PC-3 (cell line): ENCODE data around the gene IL16. TPM values are rescaled to one million over a fixed set of nuclear protein-coding genes. Genes with fewer than 3 reads are reported as not detected.

Source experiments
- ATAC-seq: fragments of 200-7000 bp; cut with Tn5 transposase; 2 replicates; pipeline ENCODE4 v1.9.1; 2020; ENCODE audit warnings: mild to moderate bottlenecking, moderate library complexity
- BruUV-seq: library from RNA; stranded (reverse); fragments of 400-500 nt; replicated peaks from 2 replicates; lab custom pipeline; 2021; lab: Mats Ljungman, UMichigan
- CTCF ChIA-PET: fragments of 300-600 bp; sonication (Branson Sonifier 250); formaldehyde crosslinking; loops from one replicate; lab custom pipeline; 2022; ENCODE audit warnings: antibody characterized with exemption; lab: Charles Lee
- POLR2A ChIA-PET: fragments of 300-600 bp; sonication (Branson Sonifier 250); formaldehyde crosslinking; loops from one replicate; lab custom pipeline; 2022; ENCODE audit warnings: antibody characterized with exemption; ENCODE audit not compliant: unreplicated experiment; lab: Charles Lee
- DNase-seq: peaks from one replicate; pipeline ENCODE4 v3.0.0-alpha.2; 2015
- H2AFZ ChIP-seq: fragments of 300-600 bp; sonication (generic); 2 replicates; pipeline ENCODE4 v1.6.0; 2016; ENCODE audit warnings: antibody characterized with exemption, low read length
- H3F3A ChIP-seq: fragments of 300-600 bp; sonication (generic); one replicate; pipeline ENCODE4 v1.6.0; 2017; ENCODE audit warnings: antibody characterized with exemption, low read length, control low read depth, mild to moderate bottlenecking; ENCODE audit not compliant: unreplicated experiment
- H3K27ac ChIP-seq: fragments of 300-600 bp; sonication (generic); 2 replicates; pipeline ENCODE4 v1.5.1; 2016; ENCODE audit warnings: mild to moderate bottlenecking, low read length
- H3K27me3 ChIP-seq: fragments of 300-600 bp; sonication (generic); 2 replicates; pipeline ENCODE4 v1.6.1; 2016; ENCODE audit warnings: low read length, mixed read lengths
- H3K36me3 ChIP-seq: fragments of 300-600 bp; sonication (generic); 2 replicates; pipeline ENCODE4 v1.6.1; 2016; ENCODE audit warnings: low read depth, mixed run types, low read length, mixed read lengths
- H3K4me1 ChIP-seq: fragments of 300-600 bp; sonication (generic); 2 replicates; pipeline ENCODE4 v1.5.1; 2016; ENCODE audit warnings: low read length; ENCODE audit not compliant: insufficient read depth
- H3K4me2 ChIP-seq: fragments of 300-600 bp; sonication (generic); 2 replicates; pipeline ENCODE4 v1.6.0; 2016; ENCODE audit warnings: low read length
- H3K4me3 ChIP-seq: fragments of 300-600 bp; sonication (generic); 2 replicates; pipeline ENCODE4 v1.5.1; 2016; ENCODE audit warnings: mild to moderate bottlenecking, low read length, mixed read lengths
- H3K79me2 ChIP-seq: fragments of 300-600 bp; sonication (generic); 2 replicates; pipeline ENCODE4 v1.6.1; 2017; ENCODE audit warnings: low read length, mixed read lengths
- H3K9ac ChIP-seq: fragments of 300-600 bp; sonication (generic); 2 replicates; pipeline ENCODE4 v1.6.0; 2016; ENCODE audit warnings: mild to moderate bottlenecking, low read length
- H3K9me2 ChIP-seq: fragments of 300-600 bp; sonication (generic); replicated peaks from 2 replicates; pipeline ENCODE4 v1.6.1; 2016; ENCODE audit warnings: mixed run types, low read length, mixed read lengths
- H3K9me3 ChIP-seq: fragments of 300-600 bp; sonication (generic); 2 replicates; pipeline ENCODE4 v1.6.1; 2016; ENCODE audit warnings: low read length, mixed read lengths
- H4K20me1 ChIP-seq: fragments of 300-600 bp; sonication (generic); 2 replicates; pipeline ENCODE4 v1.6.1; 2016; ENCODE audit warnings: low read length, mixed read lengths
- CTCF ChIP-seq: fragments of 300-600 bp; sonication (generic); conservative IDR thresholded peaks from 2 replicates; pipeline ENCODE4 v1.5.1; 2017; ENCODE audit warnings: antibody characterized with exemption, low read depth, mild to moderate bottlenecking, low read length
- EZH2 ChIP-seq: fragments of 300-600 bp; sonication (generic); IDR thresholded peaks from one replicate; pipeline ENCODE4 v1.6.1; 2017; ENCODE audit warnings: antibody characterized with exemption, mild to moderate bottlenecking, low read length; ENCODE audit not compliant: unreplicated experiment
- EZH2phosphoT487 ChIP-seq: fragments of 300-600 bp; sonication (generic); IDR thresholded peaks from 2 replicates; pipeline ENCODE4 v1.6.1; 2018; ENCODE audit warnings: mild to moderate bottlenecking, antibody characterized with exemption, low read length, borderline replicate concordance
- intact Hi-C: fragments of 100-400 bp; cut with micrococcal nuclease; formaldehyde crosslinking; loops from 2 replicates; pipeline ENCODE4 v1.9.0; 2023
- total RNA-seq: library from RNA; depleted of rRNA; stranded (reverse); fragments of >200 nt; gene quantifications from 2 replicates; pipeline ENCODE4 v1.2.3, GENCODE V29; 2014

IL16 gene
- total RNA-seq, 1 experiment from 2014 or later, result 0.04 TPM

GRCh38 chr15:81255315-81255957, 58.8 kb downstream of the IL16 start:
- BruUV-seq, result no TSS peak
- Histone ChIP-seq H3K79me2 (no peaks in the 10 kb centered on the region), H3K27ac (no peak overlapping the region), H3K9me3 (no peaks in the 10 kb centered on the region), H3K27me3 (peaks cover 34% of the 10 kb centered on the region), H3K9me2 (no peaks in the 10 kb centered on the region), H3F3A (no peaks in the 10 kb centered on the region), H3K9ac (no peak overlapping the region), H3K36me3 (no peaks in the 10 kb centered on the region), H2AFZ (no peak overlapping the region), H3K4me1 (no peaks in the 10 kb centered on the region), H3K4me3 (no peak overlapping the region), H3K4me2 (no peak overlapping the region), H4K20me1 (no peaks in the 10 kb centered on the region)
- TF ChIP-seq EZH2 (no peak), CTCF (no peak), EZH2phosphoT487 (no peak)
- intact Hi-C loops, result no loop called here
- DNase-seq (no peak), ATAC-seq (no peak)
- ChIA-PET POLR2A (no interaction called here), CTCF (no interaction called here)

GRCh38 chr15:81255958-81256320, 59.3 kb downstream of the IL16 start:
- intact Hi-C loops, result no loop called here
- CTCF ChIA-PET, result no interaction called here
- no TSS peak for BruUV-seq

More at GRCh38 chr15:81255958-81256320, 59.3 kb downstream of the IL16 start:
- no peak for DNase-seq
- Histone ChIP-seq H2AFZ (no peak overlapping the region), H3K27ac (no peak overlapping the region), H3K4me2 (no peak overlapping the region), H3K4me3 (no peak overlapping the region), H3K79me2 (no peaks in the 10 kb centered on the region), H3K9ac (no peak overlapping the region), H4K20me1 (no peaks in the 10 kb centered on the region), H3K9me3 (no peaks in the 10 kb centered on the region), H3K27me3 (peaks cover 39% of the 10 kb centered on the region), H3K36me3 (no peaks in the 10 kb centered on the region), H3K4me1 (no peaks in the 10 kb centered on the region), H3K9me2 (no peaks in the 10 kb centered on the region), H3F3A (no peaks in the 10 kb centered on the region)
- no peak for TF ChIP-seq EZH2phosphoT487
- TF ChIP-seq CTCF, result no peak
- TF ChIP-seq EZH2, result no peak
- POLR2A ChIA-PET, result no interaction called here
- ATAC-seq, result no peak
